ENCODE results near the gene IHH.

DNA sequence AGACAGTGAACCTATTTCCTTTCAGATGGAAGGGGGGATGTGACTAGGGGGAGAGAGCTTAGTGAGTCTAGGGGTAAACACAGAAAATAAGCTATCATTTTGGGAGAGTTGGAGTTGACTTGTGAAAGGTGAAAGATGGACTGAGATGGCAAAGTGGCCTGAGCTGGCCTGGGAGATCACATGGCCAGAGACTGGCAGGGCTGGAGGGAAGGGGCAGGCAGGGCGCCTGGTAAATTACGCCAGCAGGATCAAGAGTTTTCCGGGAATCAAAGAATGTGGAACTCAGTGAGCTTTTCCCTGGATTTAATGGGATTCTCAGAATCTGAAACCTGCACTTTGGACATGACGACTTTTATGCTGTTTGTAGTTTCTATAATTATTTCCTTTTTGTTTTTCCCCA is 18.6 kb downstream of the IHH start:
- TF ChIP-seq, protein P1, sequence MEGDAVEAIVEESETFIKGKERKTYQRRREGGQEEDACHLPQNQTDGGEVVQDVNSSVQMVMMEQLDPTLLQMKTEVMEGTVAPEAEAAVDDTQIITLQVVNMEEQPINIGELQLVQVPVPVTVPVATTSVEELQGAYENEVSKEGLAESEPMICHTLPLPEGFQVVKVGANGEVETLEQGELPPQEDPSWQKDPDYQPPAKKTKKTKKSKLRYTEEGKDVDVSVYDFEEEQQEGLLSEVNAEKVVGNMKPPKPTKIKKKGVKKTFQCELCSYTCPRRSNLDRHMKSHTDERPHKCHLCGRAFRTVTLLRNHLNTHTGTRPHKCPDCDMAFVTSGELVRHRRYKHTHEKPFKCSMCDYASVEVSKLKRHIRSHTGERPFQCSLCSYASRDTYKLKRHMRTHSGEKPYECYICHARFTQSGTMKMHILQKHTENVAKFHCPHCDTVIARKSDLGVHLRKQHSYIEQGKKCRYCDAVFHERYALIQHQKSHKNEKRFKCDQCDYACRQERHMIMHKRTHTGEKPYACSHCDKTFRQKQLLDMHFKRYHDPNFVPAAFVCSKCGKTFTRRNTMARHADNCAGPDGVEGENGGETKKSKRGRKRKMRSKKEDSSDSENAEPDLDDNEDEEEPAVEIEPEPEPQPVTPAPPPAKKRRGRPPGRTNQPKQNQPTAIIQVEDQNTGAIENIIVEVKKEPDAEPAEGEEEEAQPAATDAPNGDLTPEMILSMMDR (conservative IDR thresholded peaks at IDR 0.05; ENCODE audit: low read depth, low read length) = no peak
- TF ChIP-seq EZH2 (IDR thresholded peaks at IDR 0.05; ENCODE audit: low read length, unreplicated experiment) = no peak

Measured in PC-3 (cell line).